WTC11 (cell line): Measurements from ENCODE around the gene GPD1L. TPM values are rescaled to one million over a fixed set of nuclear protein-coding genes. Genes with fewer than 3 reads are reported as not detected.
A peak's percentile ranks its signal among the peaks of the same experiment; 100 is the strongest.

ENCODE experiments used
- ATAC-seq: fragments of 200-7000 bp; cut with Tn5 transposase; 2 replicates; pipeline ENCODE4 v1.10.0; 2021; ENCODE audit warnings: mild to moderate bottlenecking, moderate library complexity
- CTCF ChIA-PET: fragments of 300-600 bp; sonication (Branson Sonifier 250); formaldehyde crosslinking; loops from one replicate; lab custom pipeline; 2021; ENCODE audit warnings: antibody characterized with exemption; lab: Charles Lee
- POLR2A ChIA-PET: fragments of 350-600 bp; sonication (Branson Sonifier 250); formaldehyde crosslinking; loops from one replicate; lab custom pipeline; 2021; ENCODE audit warnings: antibody characterized with exemption; lab: Charles Lee
- DNase-seq: peaks from one replicate; pipeline ENCODE4 v3.0.0; 2021; ENCODE audit warnings: low spot score
- H3K27ac Mint-ChIP-seq: 2 replicates; pipeline ENCODE4 v1.8.0; 2021; ENCODE audit warnings: mixed read lengths
- H3K27me3 Mint-ChIP-seq: 2 replicates; pipeline ENCODE4 v1.8.0; 2021; ENCODE audit warnings: low read depth, mild to moderate bottlenecking, moderate library complexity, mixed read lengths
- H3K36me3 Mint-ChIP-seq: 2 replicates; pipeline ENCODE4 v1.8.0; 2021; ENCODE audit warnings: mixed read lengths
- H3K4me1 Mint-ChIP-seq: 2 replicates; pipeline ENCODE4 v1.8.0; 2022; ENCODE audit warnings: mixed read lengths
- H3K4me3 Mint-ChIP-seq: 2 replicates; pipeline ENCODE4 v1.8.0; 2021; ENCODE audit warnings: mild to moderate bottlenecking, moderate library complexity, mixed read lengths
- H3K9me3 Mint-ChIP-seq: 2 replicates; pipeline ENCODE4 v1.8.0; 2021; ENCODE audit warnings: mixed read lengths
- FOXJ3 ChIP-seq: sonication (generic); formaldehyde crosslinking; IDR thresholded peaks from 2 replicates; pipeline ENCODE4 v1.9.0; 2021; ENCODE audit warnings: missing genetic modification reagents, mild to moderate bottlenecking, borderline replicate concordance
- GABPB1 ChIP-seq: sonication (generic); formaldehyde crosslinking; IDR thresholded peaks from 2 replicates; pipeline ENCODE4 v1.8.1; 2023; ENCODE audit warnings: mild to moderate bottlenecking, missing genetic modification reagents
- HMGA2 ChIP-seq: fragments of 250-450 bp; sonication (Bioruptor Pico); IDR thresholded peaks from 2 replicates; pipeline ENCODE4 v1.4.0; 2021; ENCODE audit warnings: mild to moderate bottlenecking, moderate library complexity
- NFATC4 ChIP-seq: fragments of 250-450 bp; sonication (Bioruptor Pico); IDR thresholded peaks from 2 replicates; pipeline ENCODE4 v1.9.0; 2021; ENCODE audit warnings: mild to moderate bottlenecking
- NFE2L1 ChIP-seq: sonication (generic); formaldehyde crosslinking; IDR thresholded peaks from 2 replicates; pipeline ENCODE4 v1.8.1; 2023; ENCODE audit warnings: missing genetic modification reagents
- NR1H2 ChIP-seq: sonication (generic); formaldehyde crosslinking; IDR thresholded peaks from 2 replicates; pipeline ENCODE4 v1.9.0; 2021; ENCODE audit warnings: mild to moderate bottlenecking, moderate library complexity, missing genetic modification reagents
- ZNF138 ChIP-seq: sonication (generic); formaldehyde crosslinking; conservative IDR thresholded peaks from 2 replicates; pipeline ENCODE4 v1.8.1; 2022; ENCODE audit warnings: mild to moderate bottlenecking, moderate library complexity, missing genetic modification reagents
- ZNF423 ChIP-seq: fragments of 250-450 bp; sonication (Bioruptor Pico); IDR thresholded peaks from 2 replicates; pipeline ENCODE4 v2.1.2; 2022; ENCODE audit warnings: mild to moderate bottlenecking, moderate library complexity
- total RNA-seq: library from RNA; stranded (reverse); gene quantifications from 3 replicates; pipeline ENCODE4 v1.2.3, GENCODE V29; 2021
- TF ChIP-seq, protein P1 (sequence below): sonication (generic); formaldehyde crosslinking; IDR thresholded peaks from 2 replicates; pipeline ENCODE4 v1.8.1; 2023; ENCODE audit warnings: mild to moderate bottlenecking, missing genetic modification reagents
- TF ChIP-seq, protein P2 (sequence below): fragments of 200-600 bp; IDR thresholded peaks from 2 replicates; pipeline ENCODE4 v1.8.0; 2022; ENCODE audit warnings: antibody characterized with exemption
- TF ChIP-seq, protein P3 (sequence below): sonication (generic); formaldehyde crosslinking; conservative IDR thresholded peaks from 2 replicates; pipeline ENCODE4 v1.8.1; 2022; ENCODE audit warnings: mild to moderate bottlenecking, missing genetic modification reagents
- TF ChIP-seq, protein P4 (sequence below): sonication (generic); formaldehyde crosslinking; IDR thresholded peaks from 2 replicates; pipeline ENCODE4 v1.8.0; 2022; ENCODE audit warnings: mild to moderate bottlenecking, missing genetic modification reagents
- TF ChIP-seq, protein P5 (sequence below): sonication (generic); formaldehyde crosslinking; IDR thresholded peaks from 2 replicates; pipeline ENCODE4 v1.8.1; 2022; ENCODE audit warnings: low read depth, mild to moderate bottlenecking, moderate library complexity, missing genetic modification reagents, borderline replicate concordance
- TF ChIP-seq, protein P6 (sequence below): sonication (generic); formaldehyde crosslinking; IDR thresholded peaks from 2 replicates; pipeline ENCODE4 v1.8.1; 2023; ENCODE audit warnings: mild to moderate bottlenecking, missing genetic modification reagents
- TF ChIP-seq, protein P7 (sequence below): sonication (generic); formaldehyde crosslinking; IDR thresholded peaks from 2 replicates; pipeline ENCODE4 v1.8.1; 2023; ENCODE audit warnings: mild to moderate bottlenecking, missing genetic modification reagents, moderate library complexity
- TF ChIP-seq, protein P8 (sequence below): fragments of 250-450 bp; sonication (Bioruptor Pico); IDR thresholded peaks from 2 replicates; pipeline ENCODE4 v1.8.0; 2021; ENCODE audit warnings: mild to moderate bottlenecking

The GPD1L gene
- total RNA-seq, 1 experiment from 2014 or later, result 5.8 TPM

DNA sequence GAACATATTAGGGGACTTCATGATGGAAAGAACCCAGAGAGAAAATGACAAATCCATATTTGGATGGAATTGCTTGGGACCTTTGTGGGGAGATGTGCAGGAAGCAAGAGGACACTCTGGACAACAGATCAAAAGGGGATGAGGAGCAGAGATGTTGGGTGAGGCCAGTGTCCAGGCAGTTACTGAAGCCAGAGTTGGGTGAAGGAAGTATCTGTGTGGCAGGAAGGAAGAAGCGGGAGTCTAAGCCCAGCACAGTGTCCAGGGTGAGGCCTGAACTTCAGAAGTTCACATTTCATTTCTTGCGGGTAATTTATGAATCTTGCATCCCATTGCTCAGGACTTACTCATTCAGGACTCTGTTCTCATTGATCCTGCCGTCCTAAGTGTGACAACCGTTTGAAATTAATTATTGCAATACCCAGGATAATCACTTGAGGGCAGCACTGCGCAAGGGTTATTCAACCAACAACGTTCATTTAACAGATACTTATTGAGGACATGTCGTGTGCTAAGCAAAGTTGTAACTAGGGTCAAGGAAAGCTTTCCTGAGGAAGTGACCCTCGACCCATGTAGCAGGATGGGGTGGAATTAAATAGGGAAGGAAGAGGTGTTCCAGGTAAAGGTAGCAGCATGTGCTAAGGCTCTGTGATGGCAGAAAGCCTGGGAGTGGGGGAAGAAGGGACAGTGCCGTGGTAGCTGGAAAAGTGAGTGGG, 70.7 kb downstream of the GPD1L start:
- peak; percentile 51 for DNase-seq
- ChIA-PET CTCF (interaction anchor here (0.5 to 1.8 kb wide), 10 partner anchors 20 to 403 kb away, joined by 3 to 6 read pairs (median 3); no protein-coding TSS in a partner anchor), POLR2A (no interaction called here)
- peak; percentile 40 for ATAC-seq
- H3K4me1 Mint-ChIP-seq, result no peaks in the 10 kb centered on the region; the same call in 1 of the 2 replicates
- no peaks in the 10 kb centered on the region; the same call in 1 of the 2 replicates for H3K27me3 Mint-ChIP-seq
- H3K9me3 Mint-ChIP-seq, result peaks cover 5% of the 10 kb centered on the region
- TF ChIP-seq, protein P1, sequence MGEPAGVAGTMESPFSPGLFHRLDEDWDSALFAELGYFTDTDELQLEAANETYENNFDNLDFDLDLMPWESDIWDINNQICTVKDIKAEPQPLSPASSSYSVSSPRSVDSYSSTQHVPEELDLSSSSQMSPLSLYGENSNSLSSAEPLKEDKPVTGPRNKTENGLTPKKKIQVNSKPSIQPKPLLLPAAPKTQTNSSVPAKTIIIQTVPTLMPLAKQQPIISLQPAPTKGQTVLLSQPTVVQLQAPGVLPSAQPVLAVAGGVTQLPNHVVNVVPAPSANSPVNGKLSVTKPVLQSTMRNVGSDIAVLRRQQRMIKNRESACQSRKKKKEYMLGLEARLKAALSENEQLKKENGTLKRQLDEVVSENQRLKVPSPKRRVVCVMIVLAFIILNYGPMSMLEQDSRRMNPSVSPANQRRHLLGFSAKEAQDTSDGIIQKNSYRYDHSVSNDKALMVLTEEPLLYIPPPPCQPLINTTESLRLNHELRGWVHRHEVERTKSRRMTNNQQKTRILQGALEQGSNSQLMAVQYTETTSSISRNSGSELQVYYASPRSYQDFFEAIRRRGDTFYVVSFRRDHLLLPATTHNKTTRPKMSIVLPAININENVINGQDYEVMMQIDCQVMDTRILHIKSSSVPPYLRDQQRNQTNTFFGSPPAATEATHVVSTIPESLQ, result no peak
- TF ChIP-seq NFE2L1 (CRISPR knock-in tag), result 0 out of 2 replicates have a peak, but pooled peaks have one; percentile 12
- TF ChIP-seq, protein P2, sequence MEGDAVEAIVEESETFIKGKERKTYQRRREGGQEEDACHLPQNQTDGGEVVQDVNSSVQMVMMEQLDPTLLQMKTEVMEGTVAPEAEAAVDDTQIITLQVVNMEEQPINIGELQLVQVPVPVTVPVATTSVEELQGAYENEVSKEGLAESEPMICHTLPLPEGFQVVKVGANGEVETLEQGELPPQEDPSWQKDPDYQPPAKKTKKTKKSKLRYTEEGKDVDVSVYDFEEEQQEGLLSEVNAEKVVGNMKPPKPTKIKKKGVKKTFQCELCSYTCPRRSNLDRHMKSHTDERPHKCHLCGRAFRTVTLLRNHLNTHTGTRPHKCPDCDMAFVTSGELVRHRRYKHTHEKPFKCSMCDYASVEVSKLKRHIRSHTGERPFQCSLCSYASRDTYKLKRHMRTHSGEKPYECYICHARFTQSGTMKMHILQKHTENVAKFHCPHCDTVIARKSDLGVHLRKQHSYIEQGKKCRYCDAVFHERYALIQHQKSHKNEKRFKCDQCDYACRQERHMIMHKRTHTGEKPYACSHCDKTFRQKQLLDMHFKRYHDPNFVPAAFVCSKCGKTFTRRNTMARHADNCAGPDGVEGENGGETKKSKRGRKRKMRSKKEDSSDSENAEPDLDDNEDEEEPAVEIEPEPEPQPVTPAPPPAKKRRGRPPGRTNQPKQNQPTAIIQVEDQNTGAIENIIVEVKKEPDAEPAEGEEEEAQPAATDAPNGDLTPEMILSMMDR, result peak; percentile 49
- no peak overlapping the region for H3K27ac Mint-ChIP-seq
- H3K4me3 Mint-ChIP-seq, result no peak overlapping the region
- H3K36me3 Mint-ChIP-seq, result peaks cover 4% of the 10 kb centered on the region; the same call in 1 of the 2 replicates

DNA sequence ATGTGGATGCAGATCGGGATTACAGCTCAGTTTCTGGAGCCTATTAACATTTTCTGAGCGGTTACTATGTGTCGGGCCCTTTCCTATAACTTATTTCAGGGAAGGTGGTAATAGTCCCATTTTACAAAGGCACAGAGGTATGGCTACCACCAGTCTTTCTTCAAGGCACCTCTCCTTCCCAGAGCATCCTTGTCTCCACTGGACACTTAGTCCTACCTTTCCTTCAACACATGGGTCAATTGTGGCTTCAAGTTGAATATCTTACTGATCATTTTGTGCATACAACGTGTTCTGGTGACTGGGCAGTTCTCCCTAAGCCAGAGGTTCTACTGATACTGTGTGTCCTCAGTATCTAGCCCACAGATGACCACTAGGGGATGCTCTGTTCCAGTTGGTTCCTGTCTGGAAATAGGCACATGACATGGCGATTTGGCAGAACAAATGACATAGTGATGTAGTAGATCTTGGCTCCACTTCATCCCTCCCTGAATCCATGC, 71.3 kb downstream of the GPD1L start:
- no peak overlapping the region for H3K4me3 Mint-ChIP-seq
- no peaks in the 10 kb centered on the region; the same call in 1 of the 2 replicates for H3K4me1 Mint-ChIP-seq
- no peaks in the 10 kb centered on the region for H3K9me3 Mint-ChIP-seq
- H3K27me3 Mint-ChIP-seq, result no peaks in the 10 kb centered on the region; the same call in 1 of the 2 replicates
- H3K36me3 Mint-ChIP-seq, result no peaks in the 10 kb centered on the region
- ChIA-PET CTCF (interaction anchor here (0.8 to 1.8 kb wide), 9 partner anchors 21 to 290 kb away, joined by 3 to 6 read pairs (median 3); no protein-coding TSS in a partner anchor), POLR2A (no interaction called here)
- peak; percentile 76 for DNase-seq
- TF ChIP-seq NR1H2 (CRISPR knock-in tag), result no peak
- no peak for TF ChIP-seq ZNF138 (CRISPR knock-in tag)
- TF ChIP-seq NFE2L1 (CRISPR knock-in tag), result no peak
- TF ChIP-seq, protein P3, sequence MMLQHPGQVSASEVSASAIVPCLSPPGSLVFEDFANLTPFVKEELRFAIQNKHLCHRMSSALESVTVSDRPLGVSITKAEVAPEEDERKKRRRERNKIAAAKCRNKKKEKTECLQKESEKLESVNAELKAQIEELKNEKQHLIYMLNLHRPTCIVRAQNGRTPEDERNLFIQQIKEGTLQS (CRISPR knock-in tag), result no peak
- no peak for TF ChIP-seq NFATC4 (CRISPR knock-in tag)
- TF ChIP-seq, protein P4, sequence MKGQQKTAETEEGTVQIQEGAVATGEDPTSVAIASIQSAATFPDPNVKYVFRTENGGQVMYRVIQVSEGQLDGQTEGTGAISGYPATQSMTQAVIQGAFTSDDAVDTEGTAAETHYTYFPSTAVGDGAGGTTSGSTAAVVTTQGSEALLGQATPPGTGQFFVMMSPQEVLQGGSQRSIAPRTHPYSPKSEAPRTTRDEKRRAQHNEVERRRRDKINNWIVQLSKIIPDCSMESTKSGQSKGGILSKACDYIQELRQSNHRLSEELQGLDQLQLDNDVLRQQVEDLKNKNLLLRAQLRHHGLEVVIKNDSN (CRISPR knock-in tag), result peak; percentile 65; the same call in 1 of the 2 replicates
- TF ChIP-seq, protein P5, sequence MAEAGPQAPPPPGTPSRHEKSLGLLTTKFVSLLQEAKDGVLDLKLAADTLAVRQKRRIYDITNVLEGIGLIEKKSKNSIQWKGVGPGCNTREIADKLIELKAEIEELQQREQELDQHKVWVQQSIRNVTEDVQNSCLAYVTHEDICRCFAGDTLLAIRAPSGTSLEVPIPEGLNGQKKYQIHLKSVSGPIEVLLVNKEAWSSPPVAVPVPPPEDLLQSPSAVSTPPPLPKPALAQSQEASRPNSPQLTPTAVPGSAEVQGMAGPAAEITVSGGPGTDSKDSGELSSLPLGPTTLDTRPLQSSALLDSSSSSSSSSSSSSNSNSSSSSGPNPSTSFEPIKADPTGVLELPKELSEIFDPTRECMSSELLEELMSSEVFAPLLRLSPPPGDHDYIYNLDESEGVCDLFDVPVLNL (CRISPR knock-in tag), result no peak
- TF ChIP-seq, protein P2, result peak; percentile 70
- TF ChIP-seq ZNF423, result no peak
- TF ChIP-seq, protein P6, sequence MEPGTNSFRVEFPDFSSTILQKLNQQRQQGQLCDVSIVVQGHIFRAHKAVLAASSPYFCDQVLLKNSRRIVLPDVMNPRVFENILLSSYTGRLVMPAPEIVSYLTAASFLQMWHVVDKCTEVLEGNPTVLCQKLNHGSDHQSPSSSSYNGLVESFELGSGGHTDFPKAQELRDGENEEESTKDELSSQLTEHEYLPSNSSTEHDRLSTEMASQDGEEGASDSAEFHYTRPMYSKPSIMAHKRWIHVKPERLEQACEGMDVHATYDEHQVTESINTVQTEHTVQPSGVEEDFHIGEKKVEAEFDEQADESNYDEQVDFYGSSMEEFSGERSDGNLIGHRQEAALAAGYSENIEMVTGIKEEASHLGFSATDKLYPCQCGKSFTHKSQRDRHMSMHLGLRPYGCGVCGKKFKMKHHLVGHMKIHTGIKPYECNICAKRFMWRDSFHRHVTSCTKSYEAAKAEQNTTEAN (CRISPR knock-in tag), result no peak
- TF ChIP-seq HMGA2 (CRISPR knock-in tag), result no peak
- TF ChIP-seq, protein P7, sequence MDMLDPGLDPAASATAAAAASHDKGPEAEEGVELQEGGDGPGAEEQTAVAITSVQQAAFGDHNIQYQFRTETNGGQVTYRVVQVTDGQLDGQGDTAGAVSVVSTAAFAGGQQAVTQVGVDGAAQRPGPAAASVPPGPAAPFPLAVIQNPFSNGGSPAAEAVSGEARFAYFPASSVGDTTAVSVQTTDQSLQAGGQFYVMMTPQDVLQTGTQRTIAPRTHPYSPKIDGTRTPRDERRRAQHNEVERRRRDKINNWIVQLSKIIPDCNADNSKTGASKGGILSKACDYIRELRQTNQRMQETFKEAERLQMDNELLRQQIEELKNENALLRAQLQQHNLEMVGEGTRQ (CRISPR knock-in tag), result peak; percentile 75
- TF ChIP-seq, protein P8, sequence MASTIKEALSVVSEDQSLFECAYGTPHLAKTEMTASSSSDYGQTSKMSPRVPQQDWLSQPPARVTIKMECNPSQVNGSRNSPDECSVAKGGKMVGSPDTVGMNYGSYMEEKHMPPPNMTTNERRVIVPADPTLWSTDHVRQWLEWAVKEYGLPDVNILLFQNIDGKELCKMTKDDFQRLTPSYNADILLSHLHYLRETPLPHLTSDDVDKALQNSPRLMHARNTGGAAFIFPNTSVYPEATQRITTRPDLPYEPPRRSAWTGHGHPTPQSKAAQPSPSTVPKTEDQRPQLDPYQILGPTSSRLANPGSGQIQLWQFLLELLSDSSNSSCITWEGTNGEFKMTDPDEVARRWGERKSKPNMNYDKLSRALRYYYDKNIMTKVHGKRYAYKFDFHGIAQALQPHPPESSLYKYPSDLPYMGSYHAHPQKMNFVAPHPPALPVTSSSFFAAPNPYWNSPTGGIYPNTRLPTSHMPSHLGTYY (CRISPR knock-in tag), result no peak
- no peak for TF ChIP-seq GABPB1 (CRISPR knock-in tag)
- TF ChIP-seq FOXJ3 (CRISPR knock-in tag), result no peak
- TF ChIP-seq, all 79 proteins: peak for 3
- H3K27ac Mint-ChIP-seq, result no peak overlapping the region
- peak; percentile 95 for ATAC-seq
